Hepatocyte (in vitro differentiated cells): ENCODE measurements around the gene LAMA1. TPM values are rescaled to one million over a fixed set of nuclear protein-coding genes. Genes with fewer than 3 reads are reported as not detected.

Experiments used
- DNase-seq: peaks from one replicate; pipeline ENCODE4 v3.0.0-alpha.2; 2016; ENCODE audit warnings: low spot score
- H2AFZ ChIP-seq: fragments of 200-600 bp; sonication (generic); 2 replicates; pipeline ENCODE4 v1.6.0; 2016; ENCODE audit warnings: antibody characterized with exemption, mild to moderate bottlenecking
- H3K27ac ChIP-seq: fragments of 200-600 bp; sonication (generic); 2 replicates; pipeline ENCODE4 v1.5.1; 2016; ENCODE audit warnings: mild to moderate bottlenecking
- H3K27me3 ChIP-seq: fragments of 200-600 bp; sonication (generic); 2 replicates; pipeline ENCODE4 v1.6.1; 2016
- H3K36me3 ChIP-seq: fragments of 200-600 bp; sonication (generic); replicated peaks from 2 replicates; pipeline ENCODE4 v1.5.1; 2016; ENCODE audit warnings: low read depth; ENCODE audit not compliant: insufficient read depth
- H3K4me1 ChIP-seq: fragments of 200-600 bp; sonication (generic); 2 replicates; pipeline ENCODE4 v1.5.1; 2016; ENCODE audit warnings: mild to moderate bottlenecking, moderate library complexity; ENCODE audit not compliant: insufficient read depth
- H3K4me2 ChIP-seq: fragments of 200-600 bp; sonication (generic); 2 replicates; pipeline ENCODE4 v1.6.0; 2016
- H3K4me3 ChIP-seq: fragments of 200-600 bp; sonication (generic); 2 replicates; pipeline ENCODE4 v1.5.1; 2016; ENCODE audit warnings: mild to moderate bottlenecking
- H3K79me2 ChIP-seq: fragments of 200-600 bp; sonication (generic); 2 replicates; pipeline ENCODE4 v1.6.0; 2017; ENCODE audit warnings: mild to moderate bottlenecking
- H3K9me2 ChIP-seq: fragments of 200-600 bp; sonication (generic); replicated peaks from 2 replicates; pipeline ENCODE4 v1.6.0; 2017; ENCODE audit warnings: mild to moderate bottlenecking; ENCODE audit not compliant: insufficient read depth
- H3K9me3 ChIP-seq: fragments of 200-600 bp; sonication (generic); 2 replicates; pipeline ENCODE4 v1.5.1; 2016; ENCODE audit warnings: low read depth, mild to moderate bottlenecking
- H4K20me1 ChIP-seq: fragments of 200-600 bp; sonication (generic); 2 replicates; pipeline ENCODE4 v1.6.0; 2016; ENCODE audit warnings: mild to moderate bottlenecking; ENCODE audit not compliant: insufficient read depth, poor library complexity, severe bottlenecking
- EZH2 ChIP-seq: fragments of 200-600 bp; sonication (generic); IDR thresholded peaks from 2 replicates; pipeline ENCODE4 v1.6.1; 2016; ENCODE audit warnings: antibody characterized with exemption, mild to moderate bottlenecking, borderline replicate concordance
- EZH2phosphoT487 ChIP-seq: fragments of 200-600 bp; sonication (generic); IDR thresholded peaks from one replicate; pipeline ENCODE4 v1.6.1; 2018; ENCODE audit warnings: antibody characterized with exemption, mild to moderate bottlenecking, low read depth, moderate library complexity; ENCODE audit not compliant: unreplicated experiment, severe bottlenecking
- WGBS: methylation state at CpG from one replicate; pipeline ENCODE4 v1.1.6; 2016; ENCODE audit warnings: low lambda C conversion rate; ENCODE audit errors: missing lambda C conversion rate; 5-methylcytosine and 5-hydroxymethylcytosine counted together
- polyA plus RNA-seq: library from polyadenylated mRNA; unstranded; fragments of >200 nt; fragmentation: Nextera tagmentation; extraction: Ambion mirVana; gene quantifications from 2 replicates; pipeline ENCODE4 v1.2.1, GENCODE V29; 2016
- total RNA-seq: library from RNA; depleted of rRNA; stranded (reverse); fragments of >200 nt; gene quantifications from 2 replicates; pipeline ENCODE4 v1.2.3, GENCODE V29; 2014
- TF ChIP-seq, protein P1 (sequence below): fragments of 200-600 bp; sonication (generic); IDR thresholded peaks from 2 replicates; pipeline ENCODE4 v1.5.1; 2016; ENCODE audit warnings: antibody characterized with exemption, mild to moderate bottlenecking; ENCODE audit not compliant: poor library complexity

Gene LAMA1
- total and polyA plus RNA-seq, 2 experiments from 2014 or later = 27.7 to 52.7 TPM

DNA sequence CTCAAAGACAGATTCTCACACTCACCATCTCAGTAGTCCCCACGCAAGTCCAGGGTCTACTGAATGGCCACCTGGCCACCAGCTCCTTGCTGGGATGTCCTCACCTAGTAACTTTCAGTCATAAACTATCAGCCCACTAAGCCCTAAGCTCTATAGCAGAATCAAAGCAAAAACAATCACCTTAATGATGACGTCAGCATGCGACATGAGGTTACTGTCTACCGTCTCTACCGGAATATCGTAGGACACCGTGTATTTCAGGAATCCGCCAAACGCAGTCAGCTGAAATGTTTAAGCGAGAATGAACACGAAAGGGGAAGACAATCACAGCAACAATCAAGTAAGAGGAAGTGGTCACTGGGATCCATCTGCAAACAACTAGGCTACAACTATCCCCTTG lies 81.8 kb downstream of the LAMA1 start:
- no peaks in the 10 kb centered on the region for H3K79me2 ChIP-seq
- 96% methylated on average over 11 of the region's 11 CpGs for WGBS
- no peak overlapping the region for H3K4me2 ChIP-seq
- H3K27me3 ChIP-seq = no peaks in the 10 kb centered on the region
- H3K4me1 ChIP-seq = no peaks in the 10 kb centered on the region
- no peaks in the 10 kb centered on the region for H4K20me1 ChIP-seq
- DNase-seq = no peak
- H3K27ac ChIP-seq = no peak overlapping the region
- TF ChIP-seq, protein P1, sequence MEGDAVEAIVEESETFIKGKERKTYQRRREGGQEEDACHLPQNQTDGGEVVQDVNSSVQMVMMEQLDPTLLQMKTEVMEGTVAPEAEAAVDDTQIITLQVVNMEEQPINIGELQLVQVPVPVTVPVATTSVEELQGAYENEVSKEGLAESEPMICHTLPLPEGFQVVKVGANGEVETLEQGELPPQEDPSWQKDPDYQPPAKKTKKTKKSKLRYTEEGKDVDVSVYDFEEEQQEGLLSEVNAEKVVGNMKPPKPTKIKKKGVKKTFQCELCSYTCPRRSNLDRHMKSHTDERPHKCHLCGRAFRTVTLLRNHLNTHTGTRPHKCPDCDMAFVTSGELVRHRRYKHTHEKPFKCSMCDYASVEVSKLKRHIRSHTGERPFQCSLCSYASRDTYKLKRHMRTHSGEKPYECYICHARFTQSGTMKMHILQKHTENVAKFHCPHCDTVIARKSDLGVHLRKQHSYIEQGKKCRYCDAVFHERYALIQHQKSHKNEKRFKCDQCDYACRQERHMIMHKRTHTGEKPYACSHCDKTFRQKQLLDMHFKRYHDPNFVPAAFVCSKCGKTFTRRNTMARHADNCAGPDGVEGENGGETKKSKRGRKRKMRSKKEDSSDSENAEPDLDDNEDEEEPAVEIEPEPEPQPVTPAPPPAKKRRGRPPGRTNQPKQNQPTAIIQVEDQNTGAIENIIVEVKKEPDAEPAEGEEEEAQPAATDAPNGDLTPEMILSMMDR = no peak
- TF ChIP-seq EZH2 = no peak
- TF ChIP-seq EZH2phosphoT487 = no peak
- H3K9me2 ChIP-seq = no peaks in the 10 kb centered on the region
- H2AFZ ChIP-seq = no peak overlapping the region
- no peaks in the 10 kb centered on the region for H3K36me3 ChIP-seq
- no peak overlapping the region for H3K4me3 ChIP-seq
- H3K9me3 ChIP-seq = no peaks in the 10 kb centered on the region

DNA sequence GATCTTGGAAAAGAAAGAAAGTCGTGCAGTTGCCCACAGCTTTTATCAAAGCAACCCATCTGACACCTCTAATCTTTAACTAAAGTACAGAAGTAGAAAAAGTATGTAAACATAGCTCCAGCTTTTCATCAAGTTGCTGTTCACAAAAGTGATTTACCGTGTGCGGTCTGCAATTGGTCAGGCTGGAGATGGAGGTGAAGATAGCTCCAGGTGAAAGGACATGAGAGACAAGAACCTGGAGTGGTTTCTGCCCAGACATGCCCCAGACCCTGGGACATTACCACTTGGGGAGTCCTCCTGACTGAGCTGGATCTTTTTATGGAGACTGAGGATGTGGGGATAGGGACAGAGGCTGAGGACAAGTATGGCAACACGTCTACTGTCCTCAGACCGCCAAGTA lies 82.7 kb downstream of the LAMA1 start:
- no peaks in the 10 kb centered on the region for H4K20me1 ChIP-seq
- H3K4me1 ChIP-seq = no peaks in the 10 kb centered on the region
- no peak overlapping the region for H2AFZ ChIP-seq
- H3K4me3 ChIP-seq = no peak overlapping the region
- WGBS = 53% methylated on average over 5 of the region's 5 CpGs
- H3K27ac ChIP-seq = peak overlapping the region; percentile 36
- H3K9me2 ChIP-seq = no peaks in the 10 kb centered on the region
- peak overlapping the region; percentile 9 for H3K4me2 ChIP-seq
- H3K79me2 ChIP-seq = no peaks in the 10 kb centered on the region
- DNase-seq = no peak
- TF ChIP-seq EZH2phosphoT487 = no peak
- TF ChIP-seq EZH2 = no peak
- TF ChIP-seq, protein P1 = no peak
- H3K27me3 ChIP-seq = no peaks in the 10 kb centered on the region
- H3K9me3 ChIP-seq = no peaks in the 10 kb centered on the region
- no peaks in the 10 kb centered on the region for H3K36me3 ChIP-seq

DNA sequence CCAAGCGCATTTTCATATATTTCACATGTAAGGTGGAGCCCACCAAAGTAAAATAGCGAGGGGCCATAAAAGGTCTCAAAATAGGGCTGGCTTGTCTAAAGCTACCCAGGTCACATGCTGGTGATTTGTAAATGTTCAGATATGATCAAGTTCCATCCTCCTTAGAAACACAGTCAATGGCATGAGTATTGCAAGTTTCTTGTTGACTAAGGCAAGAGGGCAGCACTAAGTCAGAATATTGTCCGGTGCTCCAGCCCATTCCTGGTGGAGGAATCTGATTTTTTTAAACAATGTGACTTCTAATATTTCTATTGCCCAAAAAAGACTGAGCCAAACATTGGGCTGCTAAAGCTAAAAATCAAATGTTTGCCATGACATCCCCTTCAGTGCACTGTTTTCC lies 85.1 kb downstream of the LAMA1 start:
- Histone ChIP-seq H3K4me2 (no peak overlapping the region), H3K27ac (no peak overlapping the region), H2AFZ (no peak overlapping the region), H3K79me2 (no peaks in the 10 kb centered on the region), H3K36me3 (no peaks in the 10 kb centered on the region), H3K9me2 (no peaks in the 10 kb centered on the region), H3K4me1 (no peaks in the 10 kb centered on the region), H3K9me3 (no peaks in the 10 kb centered on the region), H3K4me3 (no peak overlapping the region), H4K20me1 (no peaks in the 10 kb centered on the region), H3K27me3 (no peaks in the 10 kb centered on the region)
- WGBS = 95% methylated on average over 3 of the region's 3 CpGs
- no peak for DNase-seq
- TF ChIP-seq EZH2phosphoT487 (no peak), EZH2 (no peak)
- TF ChIP-seq, protein P1 = no peak

DNA sequence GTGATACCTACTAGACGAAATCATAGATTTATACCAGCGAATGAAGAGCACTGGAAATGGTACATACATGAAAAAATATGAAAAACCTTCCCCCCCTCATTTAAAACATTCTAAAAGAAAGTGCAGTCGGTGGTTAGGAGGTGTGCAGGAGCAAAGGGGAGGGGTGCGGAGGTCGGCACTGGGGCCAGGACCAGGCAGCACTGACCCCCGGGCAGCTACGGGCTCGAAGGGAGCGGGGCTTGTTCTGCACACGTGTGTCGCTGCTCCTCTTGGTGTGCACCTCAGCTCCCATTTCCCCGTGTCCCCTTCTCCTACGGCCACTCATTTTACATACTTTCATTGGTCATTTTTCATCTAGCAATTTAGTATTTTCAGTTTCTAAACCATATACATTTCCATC lies 89.0 kb downstream of the LAMA1 start:
- 92% methylated on average over 13 of the region's 13 CpGs for WGBS
- H3K4me2 ChIP-seq = no peak overlapping the region
- no peak overlapping the region for H3K27ac ChIP-seq
- H3K36me3 ChIP-seq = no peaks in the 10 kb centered on the region
- H3K79me2 ChIP-seq = no peaks in the 10 kb centered on the region
- no peaks in the 10 kb centered on the region for H4K20me1 ChIP-seq
- H2AFZ ChIP-seq = no peak overlapping the region
- no peaks in the 10 kb centered on the region for H3K9me2 ChIP-seq
- no peak overlapping the region for H3K4me3 ChIP-seq
- no peaks in the 10 kb centered on the region for H3K4me1 ChIP-seq
- no peaks in the 10 kb centered on the region for H3K9me3 ChIP-seq
- DNase-seq = no peak
- TF ChIP-seq EZH2 (no peak), EZH2phosphoT487 (no peak)
- TF ChIP-seq, protein P1 = no peak
- H3K27me3 ChIP-seq = no peaks in the 10 kb centered on the region
